GM12878 (cell line): Measurements from ENCODE around the gene WASF2. TPM values are rescaled to one million over a fixed set of nuclear protein-coding genes. Genes with fewer than 3 reads are reported as not detected.

ENCODE experiments used
- ATAC-seq: fragments of 200-7000 bp; cut with Tn5 transposase; 3 replicates; pipeline ENCODE4 v1.9.1; 2020; ENCODE audit warnings: mild to moderate bottlenecking, moderate library complexity
- BruUV-seq: library from RNA; stranded (reverse); fragments of 400-500 nt; replicated peaks from 2 replicates; lab custom pipeline; 2021; lab: Mats Ljungman, UMichigan
- CTCF ChIA-PET: fragments of 300-600 bp; sonication (Branson Sonifier 250); formaldehyde crosslinking; extraction: SDS; loops from one replicate; lab custom pipeline; 2021; ENCODE audit warnings: inconsistent platforms; lab: Yijun Ruan, JAX
- POLR2A ChIA-PET: fragments of 350-600 bp; formaldehyde crosslinking; extraction: SDS; loops from one replicate; lab custom pipeline; 2021; ENCODE audit warnings: inconsistent platforms; lab: Charles Lee
- RAD21 ChIA-PET: fragments of 300-600 bp; sonication (Branson Sonifier 250); formaldehyde crosslinking; loops from one replicate; lab custom pipeline; 2023; ENCODE audit warnings: antibody characterized with exemption; ENCODE audit not compliant: unreplicated experiment; lab: Charles Lee
- SMC1A ChIA-PET: fragments of 300-600 bp; sonication (Branson Sonifier 250); formaldehyde crosslinking; loops from one replicate; lab custom pipeline; 2023; ENCODE audit not compliant: unreplicated experiment, uncharacterized antibody; lab: Charles Lee
- DNase-seq: peaks from one replicate; pipeline ENCODE4 v3.0.0-alpha.2; 2011; ENCODE audit warnings: low read depth, low spot score
- FAIRE-seq: peaks from 3 replicates; lab custom pipeline; 2011; peaks lifted over from hg19 to GRCh38; lab: Jason Lieb, UNC
- H2AFZ ChIP-seq: 2 replicates; pipeline ENCODE4 v1.6.0; 2011; ENCODE audit warnings: low read depth, low read length, control low read depth; ENCODE audit not compliant: control insufficient read depth
- H3K27ac ChIP-seq: 2 replicates; pipeline ENCODE4 v1.5.1; 2011; ENCODE audit warnings: control low read depth; ENCODE audit not compliant: control insufficient read depth, insufficient read depth
- H3K27me3 ChIP-seq, 2 experiments: replicated peaks in 1 of 2; 2 replicates each; pipeline versions ENCODE4 v1.6.0 to v1.6.1; 2011; ENCODE audit warnings: low read length in 1 of 2; ENCODE audit not compliant: control insufficient read depth in 2 of 2, insufficient read depth in 2 of 2
- H3K36me3 ChIP-seq, 2 experiments: 2 replicates each; pipeline ENCODE4 v1.5.1; 2011; ENCODE audit warnings: low read length in 1 of 2; ENCODE audit not compliant: control insufficient read depth in 2 of 2, insufficient read depth in 2 of 2
- H3K4me1 ChIP-seq: 2 replicates; pipeline ENCODE4 v1.6.1; 2011; ENCODE audit warnings: mild to moderate bottlenecking, low read length, moderate library complexity, mixed read lengths; ENCODE audit not compliant: control insufficient read depth, insufficient read depth
- H3K4me2 ChIP-seq: 2 replicates; pipeline ENCODE4 v1.6.0; 2011; ENCODE audit warnings: control low read depth; ENCODE audit not compliant: control insufficient read depth, insufficient read depth
- H3K4me3 ChIP-seq: fragments of 200-600 bp; sonication (generic); 2 replicates; pipeline ENCODE4 v1.5.1; 2016
- H3K79me2 ChIP-seq: 2 replicates; pipeline ENCODE4 v1.6.0; 2011; ENCODE audit warnings: low read length; ENCODE audit not compliant: control insufficient read depth, insufficient read depth
- H3K9ac ChIP-seq: 2 replicates; pipeline ENCODE4 v1.8.0; 2011; ENCODE audit warnings: low read length, control low read depth, mixed read lengths; ENCODE audit not compliant: control insufficient read depth, insufficient read depth
- H3K9me3 ChIP-seq: replicated peaks from 3 replicates; pipeline ENCODE4 v1.5.1; 2011; ENCODE audit warnings: mild to moderate bottlenecking, low read length; ENCODE audit not compliant: control insufficient read depth, insufficient read depth
- H4K20me1 ChIP-seq: 2 replicates; pipeline ENCODE4 v1.6.0; 2011; ENCODE audit not compliant: control insufficient read depth, insufficient read depth
- BACH1 ChIP-seq: fragments of 450-650 bp; IDR thresholded peaks from 2 replicates; pipeline ENCODE4 v1.6.1; 2017; ENCODE audit warnings: mild to moderate bottlenecking, borderline replicate concordance
- FOS ChIP-seq: IDR thresholded peaks from 3 replicates; pipeline ENCODE4 v1.6.1; 2011; ENCODE audit warnings: borderline replicate concordance; ENCODE audit not compliant: insufficient read length; ENCODE audit errors: extremely low read depth
- ZNF592 ChIP-seq: fragments of 450-650 bp; IDR thresholded peaks from 2 replicates; pipeline ENCODE4 v1.6.1; 2017; ENCODE audit warnings: mild to moderate bottlenecking, moderate library complexity
- WGBS: methylation state at CpG from one replicate; pipeline ENCODE4 v1.1.6; 2016; ENCODE audit warnings: low lambda C conversion rate; ENCODE audit not compliant: insufficient replicate concordance, insufficient coverage; ENCODE audit errors: missing lambda C conversion rate; 5-methylcytosine and 5-hydroxymethylcytosine counted together
- in situ Hi-C: fragments of 300-500 bp; cut with MboI; formaldehyde crosslinking; loops from 9 replicates; pipeline ENCODE4 v1.14.3; 2018; ENCODE audit warnings: mixed read lengths
- intact Hi-C: fragments of 100-400 bp; cut with micrococcal nuclease; formaldehyde crosslinking; loops from one replicate; pipeline ENCODE4 v1.14.2; 2022; ENCODE audit not compliant: unreplicated experiment
- polyA plus RNA-seq, 11 experiments: library from polyadenylated mRNA; depleted of rRNA in 4 of 11; unstranded in 6 of 11; stranded (reverse) in 5 of 11; fragments of >200 nt; fragmentation: Nextera tagmentation in 4 of 11; fragmentation: Illumina TruSeq in 1 of 11; extraction: Ambion mirVana in 4 of 11; extraction: Trizol in 1 of 11; gene quantifications; 1 replicate in 1 of 11; 2 replicates in 10 of 11; pipeline versions ENCODE4 v1.2.1 to v1.2.3, GENCODE V29; 2011 to 2016; ENCODE audit warnings: inconsistent platforms in 2 of 11, missing spikeins in 2 of 11, low read depth in 1 of 11
- total RNA-seq, 4 experiments: library from RNA; depleted of rRNA in 3 of 4; stranded (reverse); fragments of >200 nt in 3 of 4; fragmentation: Illumina TruSeq in 1 of 4; extraction: Trizol in 1 of 4; gene quantifications; 2 replicates each; pipeline versions ENCODE4 v1.2.1 to v1.2.3, GENCODE V29; 2013 to 2021
- TF ChIP-seq, protein P1 (sequence below): fragments of 450-650 bp; IDR thresholded peaks from 2 replicates; pipeline ENCODE4 v1.6.1; 2017; ENCODE audit warnings: borderline replicate concordance
- TF ChIP-seq, protein P2 (sequence below): fragments of 450-650 bp; IDR thresholded peaks from 2 replicates; pipeline ENCODE4 v1.6.1; 2017; ENCODE audit warnings: antibody characterized with exemption, mild to moderate bottlenecking, moderate library complexity

The WASF2 gene
- total and polyA plus RNA-seq, 10 of the 15 experiments (the other 5 are each of a cell fraction or from before 2014, with no cell fraction given) = 7.0 to 111 (median 37.1) TPM

DNA sequence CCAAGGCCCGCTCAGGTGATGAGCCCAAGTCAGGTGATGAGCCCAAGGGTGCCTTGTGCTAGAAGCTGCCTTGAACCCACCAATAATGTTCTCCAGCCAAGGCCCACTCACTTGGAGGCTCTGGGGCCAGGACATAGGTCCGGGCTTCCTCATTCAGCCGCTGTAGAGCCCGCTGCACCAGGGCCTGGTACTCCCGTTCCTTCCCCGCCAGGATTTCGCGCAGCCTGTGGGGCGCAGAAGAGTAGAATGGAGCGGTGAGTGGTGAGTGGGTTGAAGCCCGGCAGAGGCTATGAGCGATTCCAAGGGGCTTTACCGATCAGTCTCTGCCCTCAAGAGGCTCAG, 133.7 kb downstream of the WASF2 start:
- no peaks in the 10 kb centered on the region for H3K79me2 ChIP-seq
- ChIA-PET POLR2A (no interaction called here), RAD21 (interaction anchor here (1.1 to 3.1 kb wide), 4 partner anchors 31 to 257 kb away, joined by 3 to 16 read pairs (median 6); partner anchors contain the start of gene GPR3), SMC1A (interaction anchor here (1.3 to 2.0 kb wide), 4 partner anchors 9 to 35 kb away, joined by 3 to 5 read pairs (median 4); no protein-coding TSS in a partner anchor), CTCF (interaction anchor here (0.7 to 8.7 kb wide), 8 partner anchors 9 to 58 kb away, joined by 3 to 126 read pairs (median 11); partner anchors contain the start of genes GPR3, MAP3K6 and SYTL1)
- FAIRE-seq = no peak
- no peak for ATAC-seq
- H2AFZ ChIP-seq = no peak overlapping the region
- no peaks in the 10 kb centered on the region for H4K20me1 ChIP-seq
- H3K9me3 ChIP-seq = no peaks in the 10 kb centered on the region
- H3K4me3 ChIP-seq = no peak overlapping the region
- H3K27ac ChIP-seq = no peak overlapping the region
- no peaks in the 10 kb centered on the region; a peak in 1 of 4 replicates for H3K27me3 ChIP-seq
- no peak overlapping the region for H3K4me2 ChIP-seq
- TF ChIP-seq FOS = no peak
- no peak for TF ChIP-seq BACH1
- TF ChIP-seq, protein P1, sequence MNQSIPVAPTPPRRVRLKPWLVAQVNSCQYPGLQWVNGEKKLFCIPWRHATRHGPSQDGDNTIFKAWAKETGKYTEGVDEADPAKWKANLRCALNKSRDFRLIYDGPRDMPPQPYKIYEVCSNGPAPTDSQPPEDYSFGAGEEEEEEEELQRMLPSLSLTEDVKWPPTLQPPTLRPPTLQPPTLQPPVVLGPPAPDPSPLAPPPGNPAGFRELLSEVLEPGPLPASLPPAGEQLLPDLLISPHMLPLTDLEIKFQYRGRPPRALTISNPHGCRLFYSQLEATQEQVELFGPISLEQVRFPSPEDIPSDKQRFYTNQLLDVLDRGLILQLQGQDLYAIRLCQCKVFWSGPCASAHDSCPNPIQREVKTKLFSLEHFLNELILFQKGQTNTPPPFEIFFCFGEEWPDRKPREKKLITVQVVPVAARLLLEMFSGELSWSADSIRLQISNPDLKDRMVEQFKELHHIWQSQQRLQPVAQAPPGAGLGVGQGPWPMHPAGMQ = no peak
- TF ChIP-seq, protein P2, sequence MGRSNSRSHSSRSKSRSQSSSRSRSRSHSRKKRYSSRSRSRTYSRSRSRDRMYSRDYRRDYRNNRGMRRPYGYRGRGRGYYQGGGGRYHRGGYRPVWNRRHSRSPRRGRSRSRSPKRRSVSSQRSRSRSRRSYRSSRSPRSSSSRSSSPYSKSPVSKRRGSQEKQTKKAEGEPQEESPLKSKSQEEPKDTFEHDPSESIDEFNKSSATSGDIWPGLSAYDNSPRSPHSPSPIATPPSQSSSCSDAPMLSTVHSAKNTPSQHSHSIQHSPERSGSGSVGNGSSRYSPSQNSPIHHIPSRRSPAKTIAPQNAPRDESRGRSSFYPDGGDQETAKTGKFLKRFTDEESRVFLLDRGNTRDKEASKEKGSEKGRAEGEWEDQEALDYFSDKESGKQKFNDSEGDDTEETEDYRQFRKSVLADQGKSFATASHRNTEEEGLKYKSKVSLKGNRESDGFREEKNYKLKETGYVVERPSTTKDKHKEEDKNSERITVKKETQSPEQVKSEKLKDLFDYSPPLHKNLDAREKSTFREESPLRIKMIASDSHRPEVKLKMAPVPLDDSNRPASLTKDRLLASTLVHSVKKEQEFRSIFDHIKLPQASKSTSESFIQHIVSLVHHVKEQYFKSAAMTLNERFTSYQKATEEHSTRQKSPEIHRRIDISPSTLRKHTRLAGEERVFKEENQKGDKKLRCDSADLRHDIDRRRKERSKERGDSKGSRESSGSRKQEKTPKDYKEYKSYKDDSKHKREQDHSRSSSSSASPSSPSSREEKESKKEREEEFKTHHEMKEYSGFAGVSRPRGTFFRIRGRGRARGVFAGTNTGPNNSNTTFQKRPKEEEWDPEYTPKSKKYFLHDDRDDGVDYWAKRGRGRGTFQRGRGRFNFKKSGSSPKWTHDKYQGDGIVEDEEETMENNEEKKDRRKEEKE = no peak
- TF ChIP-seq ZNF592 = no peak
- peaks cover 13% of the 10 kb centered on the region for H3K4me1 ChIP-seq
- 39% methylated on average over 13 of the region's 13 CpGs for WGBS
- H3K36me3 ChIP-seq = no peaks in the 10 kb centered on the region
- no peak for DNase-seq
- no peak overlapping the region for H3K9ac ChIP-seq
- BruUV-seq = no TSS peak
- in situ Hi-C loops = no loop called here
- intact Hi-C loops = no loop called here
